OCI-LY7 (cell line): ENCODE data around the gene PRRC2B. TPM values are rescaled to one million over a fixed set of nuclear protein-coding genes. Genes with fewer than 3 reads are reported as not detected.

Experiments used
- BruUV-seq: library from RNA; stranded (reverse); fragments of 400-500 nt; replicated peaks from 2 replicates; lab custom pipeline; 2021; lab: Mats Ljungman, UMichigan
- CTCF ChIA-PET: fragments of 300-600 bp; sonication (Branson Sonifier 250); formaldehyde crosslinking; loops from one replicate; lab custom pipeline; 2022; ENCODE audit warnings: antibody characterized with exemption; ENCODE audit not compliant: unreplicated experiment; lab: Charles Lee
- POLR2A ChIA-PET: fragments of 300-600 bp; sonication (Branson Sonifier 250); formaldehyde crosslinking; loops from one replicate; lab custom pipeline; 2022; ENCODE audit warnings: antibody characterized with exemption; lab: Charles Lee
- DNase-seq: peaks from one replicate; pipeline ENCODE4 v3.0.0-alpha.2; 2015; ENCODE audit warnings: low spot score
- H2AFZ ChIP-seq: fragments of 200-600 bp; sonication (generic), shearing (Covaris generic); 2 replicates; pipeline ENCODE4 v1.6.1; 2014; ENCODE audit warnings: mild to moderate bottlenecking, antibody characterized with exemption, low read length, moderate library complexity
- H3K27ac ChIP-seq: fragments of 200-600 bp; sonication (generic); 2 replicates; pipeline ENCODE4 v1.5.1; 2014; ENCODE audit warnings: mixed run types, low read depth, mild to moderate bottlenecking, moderate library complexity, low read length, inconsistent platforms; ENCODE audit not compliant: poor library complexity, severe bottlenecking
- H3K36me3 ChIP-seq: fragments of 200-600 bp; sonication (generic); 2 replicates; pipeline ENCODE4 v1.6.1; 2014; ENCODE audit warnings: mild to moderate bottlenecking, antibody characterized with exemption, low read length, moderate library complexity, mixed read lengths; ENCODE audit not compliant: insufficient read depth
- H3K4me1 ChIP-seq: fragments of 200-600 bp; sonication (generic); 2 replicates; pipeline ENCODE4 v1.5.1; 2014; ENCODE audit warnings: mild to moderate bottlenecking, low read length; ENCODE audit not compliant: insufficient read depth, poor library complexity, severe bottlenecking
- H3K4me2 ChIP-seq: fragments of 200-600 bp; sonication (generic); 2 replicates; pipeline ENCODE4 v1.6.1; 2014; ENCODE audit warnings: mild to moderate bottlenecking, low read length
- H3K4me3 ChIP-seq: fragments of 200-600 bp; sonication (generic); 2 replicates; pipeline ENCODE4 v1.5.1; 2014; ENCODE audit warnings: mild to moderate bottlenecking, low read depth, low read length; ENCODE audit not compliant: poor library complexity, severe bottlenecking
- H3K79me2 ChIP-seq: fragments of 200-600 bp; sonication (generic); 2 replicates; pipeline ENCODE4 v1.6.1; 2016; ENCODE audit warnings: low read depth, mild to moderate bottlenecking, low read length, moderate library complexity, mixed read lengths; ENCODE audit not compliant: insufficient read depth
- H3K9me2 ChIP-seq: fragments of 200-600 bp; sonication (generic); 2 replicates; pipeline ENCODE4 v1.6.1; 2016; ENCODE audit warnings: mild to moderate bottlenecking, low read length, mixed read lengths; ENCODE audit not compliant: insufficient read depth
- H3K9me3 ChIP-seq: fragments of 200-600 bp; sonication (generic); 2 replicates; pipeline ENCODE4 v1.6.1; 2014; ENCODE audit warnings: mild to moderate bottlenecking, mixed run types, low read length, mixed read lengths
- H4K20me1 ChIP-seq: fragments of 200-600 bp; sonication (generic); 2 replicates; pipeline ENCODE4 v1.6.1; 2014; ENCODE audit warnings: mild to moderate bottlenecking, antibody characterized with exemption, low read length, moderate library complexity, mixed read lengths; ENCODE audit not compliant: insufficient read depth
- EZH2phosphoT487 ChIP-seq: fragments of 200-600 bp; sonication (generic); IDR thresholded peaks from 2 replicates; pipeline ENCODE4 v1.6.1; 2018; ENCODE audit warnings: low read depth, borderline replicate concordance, mild to moderate bottlenecking, mixed run types, antibody characterized with exemption, low read length, moderate library complexity, mixed read lengths
- intact Hi-C: fragments of 100-400 bp; cut with micrococcal nuclease; formaldehyde crosslinking; loops from one replicate; pipeline ENCODE4 v1.10.0; 2022; ENCODE audit not compliant: unreplicated experiment
- total RNA-seq, 2 experiments: library from RNA; depleted of rRNA in 1 of 2; stranded (reverse); fragments of >200 nt in 1 of 2; shearing (Covaris generic) in 1 of 2; gene quantifications; 2 replicates each; pipeline ENCODE4 v1.2.3, GENCODE V29; 2014 to 2022
- TF ChIP-seq, protein P1 (sequence below): fragments of 200-600 bp; sonication (generic); conservative IDR thresholded peaks from 2 replicates; pipeline ENCODE4 v1.5.1; 2014; ENCODE audit warnings: mild to moderate bottlenecking, antibody characterized with exemption, low read length, moderate library complexity, mixed read lengths

The PRRC2B gene
- total RNA-seq, 2 experiments from 2014 or later = 84.2 to 210 TPM

DNA sequence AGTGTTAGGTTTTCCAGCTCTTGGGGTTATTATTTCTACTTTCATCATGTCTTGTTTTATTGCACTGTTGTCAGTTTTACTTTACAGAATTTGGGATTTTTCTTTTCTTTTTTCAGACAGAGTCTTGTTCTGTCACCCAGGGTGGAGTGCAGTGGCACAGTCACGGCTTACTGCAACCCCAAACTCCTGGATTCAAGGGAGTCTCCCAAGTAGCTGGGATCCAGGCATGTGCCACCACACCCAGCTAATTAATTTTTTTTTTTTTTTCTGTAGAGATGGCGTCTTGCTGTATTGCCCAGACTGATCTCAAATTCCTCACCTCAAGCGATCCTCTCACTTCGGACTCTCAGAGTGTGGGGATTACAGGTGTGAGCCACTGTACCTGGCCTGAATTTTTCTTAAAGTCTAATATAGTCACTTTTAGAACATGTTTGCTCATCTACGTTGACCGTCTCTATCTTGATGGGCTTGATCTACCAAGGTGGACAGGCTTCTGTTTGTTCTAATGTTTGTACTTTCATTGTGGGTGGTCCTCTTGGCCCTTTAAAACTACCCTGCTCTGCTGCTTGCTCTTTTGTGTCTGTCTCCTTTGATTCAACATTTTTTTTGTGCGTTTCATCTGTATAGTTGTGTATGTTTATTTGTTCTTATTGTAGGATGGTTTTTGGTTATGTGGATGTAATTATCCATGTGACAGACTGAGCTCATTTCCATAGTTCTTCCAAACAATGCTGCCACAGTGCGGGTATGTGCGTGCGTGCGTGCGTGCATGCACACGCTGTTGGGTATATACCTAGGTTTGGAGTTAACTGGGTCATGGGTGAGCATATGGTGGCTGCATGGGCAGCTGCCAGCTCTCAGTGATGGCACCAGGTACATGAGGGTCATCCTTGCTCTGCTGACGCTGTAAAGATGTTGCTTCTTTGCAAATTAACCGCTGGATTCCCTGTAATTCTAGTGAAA, 18.1 kb downstream of the PRRC2B start:
- POLR2A ChIA-PET = interaction anchor here (0.5 to 0.9 kb wide), 5 partner anchors 8 to 1883 kb away, joined by 3 to 4 read pairs (median 3); no protein-coding TSS in a partner anchor
- peaks cover 80% of the 10 kb centered on the region for H3K36me3 ChIP-seq
- intact Hi-C loops = no loop called here
- no TSS peak for BruUV-seq
- H3K4me3 ChIP-seq = no peak overlapping the region
- no peak overlapping the region for H3K4me2 ChIP-seq
- CTCF ChIA-PET = no interaction called here
- no peaks in the 10 kb centered on the region for H3K9me2 ChIP-seq
- no peaks in the 10 kb centered on the region; the same call in 1 of the 2 replicates for H3K9me3 ChIP-seq
- peaks cover 38% of the 10 kb centered on the region for H4K20me1 ChIP-seq
- no peak for DNase-seq
- no peak for TF ChIP-seq EZH2phosphoT487
- TF ChIP-seq, protein P1, sequence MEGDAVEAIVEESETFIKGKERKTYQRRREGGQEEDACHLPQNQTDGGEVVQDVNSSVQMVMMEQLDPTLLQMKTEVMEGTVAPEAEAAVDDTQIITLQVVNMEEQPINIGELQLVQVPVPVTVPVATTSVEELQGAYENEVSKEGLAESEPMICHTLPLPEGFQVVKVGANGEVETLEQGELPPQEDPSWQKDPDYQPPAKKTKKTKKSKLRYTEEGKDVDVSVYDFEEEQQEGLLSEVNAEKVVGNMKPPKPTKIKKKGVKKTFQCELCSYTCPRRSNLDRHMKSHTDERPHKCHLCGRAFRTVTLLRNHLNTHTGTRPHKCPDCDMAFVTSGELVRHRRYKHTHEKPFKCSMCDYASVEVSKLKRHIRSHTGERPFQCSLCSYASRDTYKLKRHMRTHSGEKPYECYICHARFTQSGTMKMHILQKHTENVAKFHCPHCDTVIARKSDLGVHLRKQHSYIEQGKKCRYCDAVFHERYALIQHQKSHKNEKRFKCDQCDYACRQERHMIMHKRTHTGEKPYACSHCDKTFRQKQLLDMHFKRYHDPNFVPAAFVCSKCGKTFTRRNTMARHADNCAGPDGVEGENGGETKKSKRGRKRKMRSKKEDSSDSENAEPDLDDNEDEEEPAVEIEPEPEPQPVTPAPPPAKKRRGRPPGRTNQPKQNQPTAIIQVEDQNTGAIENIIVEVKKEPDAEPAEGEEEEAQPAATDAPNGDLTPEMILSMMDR = no peak
- peaks cover 100% of the 10 kb centered on the region for H3K79me2 ChIP-seq
- H3K27ac ChIP-seq = no peak overlapping the region
- H3K4me1 ChIP-seq = peaks cover 46% of the 10 kb centered on the region
- no peak overlapping the region for H2AFZ ChIP-seq

DNA sequence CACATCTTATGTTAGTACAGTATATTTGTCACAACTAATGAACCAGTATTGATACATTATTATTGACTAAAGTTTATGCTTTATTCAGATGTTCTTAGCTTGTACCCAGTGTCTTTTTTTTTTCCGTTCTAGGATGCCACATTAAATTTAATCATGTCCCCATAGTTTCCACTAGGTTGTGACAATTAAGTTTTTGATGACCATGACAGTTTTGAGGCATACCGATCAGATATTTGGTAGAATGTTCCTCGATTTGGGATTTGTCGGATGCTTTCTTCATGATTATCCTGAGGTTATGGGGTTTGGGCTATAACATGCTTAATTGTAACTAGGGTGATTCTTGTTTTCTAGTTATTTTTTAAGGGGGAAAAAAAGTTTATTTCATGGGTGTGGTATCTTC, 22.6 kb downstream of the PRRC2B start:
- intact Hi-C loops = no loop called here
- TF ChIP-seq, protein P1 = no peak
- no peak for TF ChIP-seq EZH2phosphoT487
- CTCF ChIA-PET = no interaction called here
- H3K4me2 ChIP-seq = no peak overlapping the region
- POLR2A ChIA-PET = interaction anchor here (1.0 kb wide), 1 partner anchor 16 kb away, joined by 4 read pairs; no protein-coding TSS in a partner anchor
- H4K20me1 ChIP-seq = peaks cover 23% of the 10 kb centered on the region
- BruUV-seq = no TSS peak
- H3K27ac ChIP-seq = no peak overlapping the region
- no peak overlapping the region for H3K4me3 ChIP-seq
- no peak for DNase-seq
- H3K4me1 ChIP-seq = peaks cover 26% of the 10 kb centered on the region
- H3K79me2 ChIP-seq = peaks cover 100% of the 10 kb centered on the region
- no peaks in the 10 kb centered on the region; the same call in 1 of the 2 replicates for H3K9me3 ChIP-seq
- H3K9me2 ChIP-seq = no peaks in the 10 kb centered on the region
- no peak overlapping the region for H2AFZ ChIP-seq
- peaks cover 94% of the 10 kb centered on the region for H3K36me3 ChIP-seq
